Duodenal mucosa (tissue), 2 donors: ENCODE measurements around the gene F5.

ENCODE experiments used
- H3K27ac ChIP-seq: one replicate; pipeline ENCODE4 v1.7.0; 2013; ENCODE audit warnings: low read depth, low read length
- H3K27me3 ChIP-seq, 2 donors: one replicate each; pipeline ENCODE4 v1.7.0; 2013; ENCODE audit warnings: low read length in 2 of 2, control low read depth in 1 of 2; ENCODE audit not compliant: insufficient read depth in 2 of 2, control insufficient read depth in 1 of 2
- H3K36me3 ChIP-seq, 2 donors: one replicate each; pipeline ENCODE4 v1.7.0; 2013; ENCODE audit warnings: low read length in 2 of 2, control low read depth in 1 of 2; ENCODE audit not compliant: insufficient read depth in 2 of 2, control insufficient read depth in 1 of 2
- H3K4me1 ChIP-seq, 2 donors: one replicate each; pipeline ENCODE4 v1.7.0; 2013; ENCODE audit warnings: low read length in 2 of 2, control low read depth in 1 of 2; ENCODE audit not compliant: insufficient read depth in 2 of 2, control insufficient read depth in 1 of 2
- H3K4me3 ChIP-seq, 2 donors: one replicate each; pipeline ENCODE4 v1.7.0; 2013; ENCODE audit warnings: low read length in 2 of 2, low read depth in 1 of 2
- H3K9ac ChIP-seq, 2 donors: one replicate each; pipeline ENCODE4 v1.7.0; 2013; ENCODE audit warnings: low read length in 2 of 2, low read depth in 1 of 2
- H3K9me3 ChIP-seq, 2 donors: one replicate each; pipeline ENCODE4 v1.7.0; 2013; ENCODE audit warnings: low read length in 2 of 2, control low read depth in 1 of 2; ENCODE audit not compliant: control insufficient read depth in 1 of 2

The F5 gene

DNA sequence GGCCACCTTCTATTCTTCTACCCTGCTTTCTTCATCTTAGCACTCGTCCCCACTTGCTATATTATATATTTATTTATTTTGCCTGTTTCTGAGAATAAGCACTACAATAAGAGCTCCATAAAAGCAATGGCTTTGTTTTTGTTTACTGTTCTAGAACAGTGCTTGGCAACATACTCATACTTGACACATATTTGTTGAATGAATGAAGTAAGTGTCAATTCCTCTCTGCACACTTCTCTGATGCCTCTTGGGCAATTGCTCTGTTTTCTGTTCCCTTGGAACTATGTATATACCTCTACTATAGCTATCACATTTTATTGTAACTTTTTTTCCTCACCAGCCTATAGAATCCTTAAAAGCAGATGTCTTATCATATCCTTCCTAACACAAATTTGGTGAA lies 93.0 kb downstream of the F5 start:
- no peak overlapping the region for H3K9ac ChIP-seq
- no peak overlapping the region for H3K27ac ChIP-seq
- H3K36me3 ChIP-seq = no peaks in the 10 kb centered on the region

GRCh38 chr1:169491845-169492281 lies 94.4 kb downstream of the F5 start:
- H3K4me1 ChIP-seq = peaks cover 4 to 5% of the 10 kb centered on the region in 2 donors
- no peaks in the 10 kb centered on the region for H3K36me3 ChIP-seq
- H3K9ac ChIP-seq = no peak overlapping the region
- no peaks in the 10 kb centered on the region for H3K9me3 ChIP-seq
- no peak overlapping the region for H3K4me3 ChIP-seq
- no peak overlapping the region for H3K27ac ChIP-seq
- H3K27me3 ChIP-seq = no peaks in the 10 kb centered on the region

More for the DNA sequence above, 93.0 kb downstream of the F5 start:
- Histone ChIP-seq H3K9me3 (no peaks in the 10 kb centered on the region), H3K4me3 (no peak overlapping the region), H3K27me3 (no peaks in the 10 kb centered on the region), H3K4me1 (no peaks in the 10 kb centered on the region)

- Histone ChIP-seq H3K4me3 (no peak overlapping the region), H3K36me3 (no peaks in the 10 kb centered on the region), H3K4me1 (peaks cover 10 to 27% of the 10 kb centered on the region in 2 donors), H3K9ac (no peak overlapping the region), H3K27me3 (no peaks in the 10 kb centered on the region), H3K9me3 (no peaks in the 10 kb centered on the region), H3K27ac (no peak overlapping the region)
Measured at GRCh38 chr1:169488157-169488556, 98.1 kb downstream of the F5 start.

DNA sequence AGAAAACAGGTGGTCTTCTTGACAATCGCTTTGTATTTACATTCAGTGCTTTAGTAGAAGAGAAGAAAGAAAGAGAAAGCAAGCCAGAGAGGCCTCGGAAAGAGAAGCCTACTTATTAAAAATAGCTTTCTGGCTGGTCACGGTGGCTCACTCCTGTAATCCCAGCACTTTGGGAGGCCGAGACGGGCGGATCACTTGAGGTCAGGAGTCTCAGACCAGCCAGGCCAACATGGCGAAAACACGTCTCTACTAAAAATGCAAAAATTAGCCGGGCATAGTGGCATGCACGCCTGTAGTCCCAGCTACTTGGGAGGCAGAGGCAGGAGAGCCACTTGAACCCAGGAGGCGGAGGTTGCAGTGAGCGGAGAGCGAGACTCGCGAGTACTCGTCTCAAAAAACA lies 98.7 kb downstream of the F5 start:
- H3K9ac ChIP-seq = no peak overlapping the region

DNA sequence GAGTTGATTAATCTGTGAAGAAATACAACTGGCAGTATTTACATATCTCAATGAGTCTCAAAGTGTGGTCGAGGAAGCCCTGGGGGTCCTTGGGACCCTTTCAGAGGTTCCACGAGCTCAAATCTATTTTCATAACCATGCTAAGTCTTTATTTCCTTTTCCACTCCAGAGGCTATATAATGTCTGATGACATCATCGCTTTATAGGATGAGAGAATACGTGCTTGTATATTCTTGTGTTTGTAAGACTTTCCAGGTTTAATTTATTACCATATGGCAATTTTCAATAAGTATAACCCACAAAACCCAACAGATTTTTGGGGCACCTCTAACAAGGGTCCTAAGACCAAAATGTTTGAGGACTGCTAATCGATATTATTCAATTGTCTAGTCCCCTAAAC lies 99.1 kb downstream of the F5 start:
- Histone ChIP-seq H3K36me3 (no peaks in the 10 kb centered on the region), H3K4me1 (peaks cover 10 to 28% of the 10 kb centered on the region in 2 donors), H3K27ac (peak overlapping the region; percentile 59), H3K4me3 (peak overlapping the region in 1 of 2 donors; percentile 90), H3K9ac (no peak overlapping the region), H3K9me3 (no peaks in the 10 kb centered on the region), H3K27me3 (no peaks in the 10 kb centered on the region)

More for the DNA sequence above, 98.7 kb downstream of the F5 start:
- no peaks in the 10 kb centered on the region for H3K27me3 ChIP-seq
- H3K4me1 ChIP-seq = peaks cover 10 to 28% of the 10 kb centered on the region in 2 donors
- H3K36me3 ChIP-seq = no peaks in the 10 kb centered on the region
- H3K9me3 ChIP-seq = no peaks in the 10 kb centered on the region
- no peak overlapping the region for H3K4me3 ChIP-seq
- H3K27ac ChIP-seq = no peak overlapping the region

DNA sequence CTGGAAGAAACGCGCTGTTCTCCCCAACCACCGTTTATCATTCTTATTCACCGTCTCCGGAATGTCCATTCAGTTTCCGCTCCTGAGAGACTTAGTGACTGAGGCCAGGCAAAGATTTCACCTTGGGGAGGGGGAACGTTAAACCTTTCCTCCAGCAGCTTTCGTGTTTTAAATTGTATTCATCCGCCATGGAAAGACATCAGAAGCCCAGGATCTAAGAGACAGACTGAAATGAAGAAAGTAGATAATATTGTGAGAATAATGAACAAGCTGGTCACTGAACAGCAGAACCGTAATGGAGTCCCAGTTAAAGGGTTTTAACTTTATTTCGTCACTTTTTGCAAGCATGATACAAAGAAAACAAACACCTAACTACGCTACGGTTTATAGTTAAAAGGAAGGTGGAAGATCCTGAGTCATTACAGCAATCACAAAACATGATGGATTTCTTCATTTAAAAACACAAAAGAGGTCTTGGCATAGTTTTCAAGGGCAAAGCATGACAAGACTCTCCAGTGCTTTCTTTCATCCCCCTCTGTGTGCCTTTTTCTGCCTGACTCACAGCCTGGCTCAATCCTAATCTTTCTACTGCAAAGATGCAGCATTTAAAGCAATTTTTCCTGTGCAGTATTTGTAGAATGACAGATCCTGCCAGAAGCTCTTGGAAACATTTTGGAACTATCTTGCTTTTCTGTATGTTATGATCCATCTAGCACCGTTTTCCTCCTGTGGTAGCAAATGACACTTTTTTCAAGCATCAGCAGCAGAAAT lies 99.8 kb downstream of the F5 start:
- peaks cover 10 to 28% of the 10 kb centered on the region in 2 donors for H3K4me1 ChIP-seq
- H3K27ac ChIP-seq = peak overlapping the region; percentile 59
- peak overlapping the region; percentile 89 to 91 for H3K9ac ChIP-seq
- H3K27me3 ChIP-seq = no peaks in the 10 kb centered on the region
- H3K4me3 ChIP-seq = peak overlapping the region; percentile 80 to 90
- no peaks in the 10 kb centered on the region for H3K36me3 ChIP-seq
- no peaks in the 10 kb centered on the region for H3K9me3 ChIP-seq

DNA sequence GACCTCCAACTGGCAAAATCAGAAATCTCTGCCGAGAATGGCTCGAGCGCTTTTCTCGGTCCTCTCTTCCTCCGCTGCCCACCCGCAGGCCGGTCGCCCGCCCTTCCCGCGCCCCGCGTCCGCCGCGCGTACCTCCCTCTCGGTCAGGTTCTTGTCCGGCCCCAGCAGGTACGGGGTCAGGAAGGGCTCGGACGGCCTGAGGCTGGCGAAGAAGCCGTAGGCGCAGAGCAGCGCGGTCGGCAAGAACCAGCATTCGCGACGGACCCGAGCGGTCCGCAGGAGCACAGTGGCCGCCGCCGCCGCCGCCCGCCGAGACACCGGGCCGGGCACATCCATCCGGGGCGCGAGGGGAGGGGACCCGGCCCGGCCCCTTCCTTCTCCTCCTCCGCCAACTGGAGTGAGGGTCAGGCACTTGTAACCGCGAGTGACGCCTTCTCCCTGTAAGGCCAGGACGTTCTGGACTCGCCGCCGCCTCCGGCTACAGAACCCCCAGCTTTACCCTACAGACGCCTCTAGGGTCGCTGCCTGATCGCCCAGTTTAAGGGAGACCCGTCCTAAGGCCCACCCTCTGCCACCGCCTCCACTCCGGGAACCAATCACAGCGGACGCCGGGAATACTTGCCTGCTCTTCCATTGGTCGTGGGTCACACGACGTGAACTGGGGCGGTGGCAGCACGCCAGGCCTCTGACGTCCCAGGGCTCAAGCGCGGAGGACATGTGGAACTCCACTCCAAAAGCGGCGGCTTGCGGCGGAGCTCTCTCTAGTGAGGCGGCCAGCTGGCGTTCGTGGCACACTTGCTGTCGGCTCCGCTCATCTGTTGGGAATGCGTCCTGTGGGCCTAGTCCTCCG lies 100.6 kb downstream of the F5 start, which contains the start of gene SLC19A2:
Gene SLC19A2, minus strand, starts transcription at position 514 of the 850 bp plus-strand sequence. Its CDS starts 178 bp downstream, at position 336.
- no peaks in the 10 kb centered on the region for H3K36me3 ChIP-seq
- no peaks in the 10 kb centered on the region for H3K9me3 ChIP-seq
- peak within 1 kb of the TSS; percentile 80 to 90 for H3K4me3 ChIP-seq
- no peaks in the 10 kb centered on the region for H3K27me3 ChIP-seq
- H3K4me1 ChIP-seq = peaks cover 10 to 28% of the 10 kb centered on the region in 2 donors
- peak within 1 kb of the TSS; percentile 90 for H3K27ac ChIP-seq
- H3K9ac ChIP-seq = peak within 1 kb of the TSS; percentile 89 to 91

DNA sequence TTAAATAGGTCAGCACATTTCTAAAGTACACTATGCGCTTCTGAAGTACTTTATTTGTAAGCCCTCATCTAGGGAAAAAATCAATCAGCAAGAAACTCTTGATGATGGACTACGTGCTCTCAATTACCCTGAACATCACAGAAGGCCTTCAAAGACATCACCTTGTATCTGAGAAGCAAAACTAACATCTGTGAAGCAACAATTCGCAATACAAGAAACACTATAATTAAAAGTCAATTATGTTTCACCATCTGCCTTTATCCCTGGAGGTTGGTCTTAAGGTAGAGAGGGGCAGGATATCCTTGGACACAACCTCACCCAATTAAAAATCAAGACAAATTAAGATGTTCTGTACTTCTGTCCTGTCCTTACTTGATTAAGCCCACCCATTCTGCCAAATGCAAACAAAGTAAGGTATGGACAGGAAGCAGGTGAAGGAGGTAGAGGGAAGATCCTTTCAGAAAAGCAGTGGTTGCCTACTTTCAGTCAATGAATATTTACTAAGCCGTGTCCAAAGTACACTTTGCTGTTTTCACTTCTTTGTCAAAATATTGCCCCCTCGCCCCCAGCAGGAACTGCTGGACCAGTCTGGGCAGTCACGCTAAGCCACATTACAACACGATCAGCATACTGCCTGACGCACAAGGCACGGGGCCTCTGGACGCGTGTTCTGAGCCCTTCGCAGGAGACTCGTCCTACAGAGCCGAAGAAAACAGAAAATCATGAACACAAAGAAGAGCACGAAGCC lies 101.4 kb downstream of the F5 start:
- H3K9ac ChIP-seq = peak overlapping the region; percentile 80 to 91
- no peaks in the 10 kb centered on the region for H3K36me3 ChIP-seq
- H3K27me3 ChIP-seq = no peaks in the 10 kb centered on the region
- H3K4me3 ChIP-seq = peak overlapping the region; percentile 80 to 90
- peak overlapping the region; percentile 90 for H3K27ac ChIP-seq
- H3K4me1 ChIP-seq = peaks cover 10 to 28% of the 10 kb centered on the region in 2 donors
- H3K9me3 ChIP-seq = no peaks in the 10 kb centered on the region

- H3K27me3 ChIP-seq = no peaks in the 10 kb centered on the region
- H3K27ac ChIP-seq = no peak overlapping the region
- no peaks in the 10 kb centered on the region for H3K36me3 ChIP-seq
- H3K9ac ChIP-seq = peak overlapping the region; percentile 58 to 91
- no peaks in the 10 kb centered on the region for H3K9me3 ChIP-seq
- peak overlapping the region; percentile 80 to 90 for H3K4me3 ChIP-seq
- peaks cover 10 to 28% of the 10 kb centered on the region in 2 donors for H3K4me1 ChIP-seq
Measured at GRCh38 chr1:169484101-169484500, 102.2 kb downstream of the F5 start.
